H1 (cell line): ENCODE data around the gene DLK1. TPM values are rescaled to one million over a fixed set of nuclear protein-coding genes. Genes with fewer than 3 reads are reported as not detected.

ENCODE experiments used
- CTCF ChIA-PET: fragments of 300-600 bp; sonication (Branson Sonifier 250); formaldehyde crosslinking; loops from one replicate; lab custom pipeline; 2021; ENCODE audit not compliant: partially characterized antibody; lab: Charles Lee
- POLR2A ChIA-PET: fragments of 300-600 bp; sonication (Branson Sonifier 250); formaldehyde crosslinking; loops from one replicate; lab custom pipeline; 2021; ENCODE audit warnings: inconsistent platforms; ENCODE audit not compliant: partially characterized antibody; lab: Charles Lee
- DNase-seq, 2 experiments: peaks; one replicate each; pipeline versions ENCODE4 v3.0.0 to v3.0.0-alpha.2; 2010 to 2022; ENCODE audit warnings: low spot score in 2 of 2, low read depth in 1 of 2, mixed read lengths in 1 of 2
- FAIRE-seq: peaks from 2 replicates; lab custom pipeline; 2011; peaks lifted over from hg19 to GRCh38; lab: Jason Lieb, UNC
- H2AFZ ChIP-seq: 2 replicates; pipeline ENCODE4 v1.8.1; 2012; ENCODE audit warnings: low read length, inconsistent platforms
- H2AK5ac ChIP-seq: 2 replicates; pipeline ENCODE4 v1.6.1; 2013; ENCODE audit warnings: low read depth, low read length
- H2BK120ac ChIP-seq: replicated peaks from 2 replicates; pipeline ENCODE3; 2013; ENCODE audit warnings: low read depth, low read length, inconsistent platforms
- H2BK12ac ChIP-seq: 2 replicates; pipeline ENCODE4 v1.6.1; 2013; ENCODE audit warnings: low read depth, low read length
- H2BK15ac ChIP-seq: 2 replicates; pipeline ENCODE4 v1.6.1; 2013; ENCODE audit warnings: low read length
- H2BK20ac ChIP-seq: 2 replicates; pipeline ENCODE4 v1.6.1; 2013; ENCODE audit warnings: low read length
- H2BK5ac ChIP-seq: 2 replicates; pipeline ENCODE4 v1.6.1; 2013; ENCODE audit warnings: low read depth, low read length
- H3K14ac ChIP-seq: 2 replicates; pipeline ENCODE4 v1.6.1; 2013; ENCODE audit warnings: inconsistent platforms; ENCODE audit not compliant: insufficient read length
- H3K18ac ChIP-seq: 2 replicates; pipeline ENCODE4 v1.6.1; 2013; ENCODE audit warnings: low read length; ENCODE audit errors: extremely low read depth
- H3K23ac ChIP-seq: 2 replicates; pipeline ENCODE4 v1.6.1; 2013; ENCODE audit warnings: inconsistent platforms; ENCODE audit not compliant: insufficient read length
- H3K23me2 ChIP-seq: 2 replicates; pipeline ENCODE4 v1.6.1; 2013; ENCODE audit warnings: low read depth, low read length
- H3K27ac ChIP-seq: 2 replicates; pipeline ENCODE4 v1.6.1; 2011; ENCODE audit warnings: low read depth, low read length, inconsistent platforms
- H3K27me3 ChIP-seq, 4 experiments: replicated peaks in 1 of 4; 1 replicate in 1 of 4; 2 replicates in 3 of 4; pipeline versions ENCODE4 v1.6.1 to v1.8.1; 2011 to 2013; ENCODE audit warnings: low read length in 3 of 4, mild to moderate bottlenecking in 3 of 4, inconsistent platforms in 2 of 4, mixed read lengths in 2 of 4, moderate library complexity in 1 of 4; ENCODE audit not compliant: control insufficient read depth in 3 of 4, insufficient read depth in 3 of 4; ENCODE audit errors: extremely low read depth in 1 of 4
- H3K36me3 ChIP-seq, 4 experiments: 2 replicates each; pipeline versions ENCODE4 v1.6.1 to v1.8.1; 2011 to 2013; ENCODE audit warnings: mild to moderate bottlenecking in 4 of 4, low read length in 3 of 4, moderate library complexity in 2 of 4, control low read depth in 1 of 4, inconsistent platforms in 1 of 4; ENCODE audit not compliant: insufficient read depth in 4 of 4, control insufficient read depth in 2 of 4
- H3K4ac ChIP-seq: replicated peaks from 2 replicates; pipeline ENCODE3; 2013; ENCODE audit warnings: low read length, low read depth, mixed read lengths, inconsistent platforms; ENCODE audit not compliant: insufficient read length
- H3K4me1 ChIP-seq, 4 experiments: replicated peaks in 1 of 4; 1 replicate in 1 of 4; 2 replicates in 3 of 4; pipeline versions ENCODE4 v1.6.1 to v1.8.1; 2011 to 2013; ENCODE audit warnings: low read length in 3 of 4, inconsistent platforms in 2 of 4, mixed read lengths in 1 of 4; ENCODE audit not compliant: insufficient read depth in 4 of 4, control insufficient read depth in 3 of 4
- H3K4me2 ChIP-seq, 2 experiments: 2 replicates each; pipeline versions ENCODE4 v1.6.1 to v1.8.1; 2011 to 2013; ENCODE audit warnings: low read depth in 2 of 2, low read length in 2 of 2, control low read depth in 1 of 2, inconsistent platforms in 1 of 2, mild to moderate bottlenecking in 1 of 2; ENCODE audit not compliant: insufficient read depth in 1 of 2
- H3K4me3 ChIP-seq, 4 experiments: fragments of 200-600, 300-600 bp in 1 of 4; sonication (generic), shearing (Covaris generic), sonication (Bioruptor Twin) in 1 of 4; 2 replicates each; pipeline versions ENCODE4 v1.5.1 to v1.8.1; 2011 to 2016; ENCODE audit warnings: low read length in 4 of 4, low read depth in 3 of 4, control low read depth in 2 of 4, inconsistent platforms in 2 of 4, mild to moderate bottlenecking in 2 of 4, mixed read lengths in 1 of 4, moderate library complexity in 1 of 4; ENCODE audit not compliant: insufficient read depth in 2 of 4; ENCODE audit errors: extremely low read depth in 1 of 4
- H3K56ac ChIP-seq: replicated peaks from 2 replicates; pipeline ENCODE3; 2013; ENCODE audit warnings: low read depth, mild to moderate bottlenecking, mixed read lengths, low read length, inconsistent platforms; ENCODE audit not compliant: insufficient read length
- H3K79me1 ChIP-seq: 2 replicates; pipeline ENCODE4 v1.6.1; 2013; ENCODE audit warnings: low read depth, low read length, control low read depth
- H3K79me2 ChIP-seq, 2 experiments: 2 replicates each; pipeline versions ENCODE4 v1.6.1 to v1.8.1; 2012 to 2013; ENCODE audit warnings: low read length in 2 of 2, mild to moderate bottlenecking in 2 of 2, inconsistent platforms in 1 of 2; ENCODE audit not compliant: insufficient read depth in 2 of 2, control insufficient read depth in 1 of 2
- H3K9ac ChIP-seq, 4 experiments: replicated peaks in 1 of 4; 1 replicate in 1 of 4; 2 replicates in 3 of 4; pipeline versions ENCODE4 v1.6.1 to v1.8.1; 2011 to 2013; ENCODE audit warnings: low read depth in 3 of 4, low read length in 3 of 4, control low read depth in 2 of 4, mild to moderate bottlenecking in 2 of 4, moderate library complexity in 2 of 4, inconsistent platforms in 1 of 4; ENCODE audit errors: extremely low read depth in 1 of 4
- H3K9me3 ChIP-seq, 2 experiments: 2 replicates each; pipeline versions ENCODE4 v1.6.1 to v1.8.1; 2012 to 2013; ENCODE audit warnings: mild to moderate bottlenecking in 2 of 2, moderate library complexity in 2 of 2, control low read depth in 1 of 2, inconsistent platforms in 1 of 2, low read depth in 1 of 2, low read length in 1 of 2, mixed read lengths in 1 of 2; ENCODE audit not compliant: insufficient read depth in 2 of 2
- H4K20me1 ChIP-seq, 2 experiments: replicated peaks in 1 of 2; 2 replicates each; pipeline versions ENCODE3 to v1.8.1; 2011 to 2013; ENCODE audit warnings: inconsistent platforms in 2 of 2, low read length in 2 of 2, mild to moderate bottlenecking in 1 of 2; ENCODE audit not compliant: insufficient read depth in 2 of 2, control insufficient read depth in 1 of 2
- H4K5ac ChIP-seq: 2 replicates; pipeline ENCODE4 v1.6.1; 2013; ENCODE audit warnings: low read length, low read depth, mixed read lengths, inconsistent platforms; ENCODE audit not compliant: insufficient read length
- H4K8ac ChIP-seq: 2 replicates; pipeline ENCODE4 v1.8.0; 2013; ENCODE audit warnings: mild to moderate bottlenecking, moderate library complexity, low read length, inconsistent platforms; ENCODE audit not compliant: insufficient read depth; ENCODE audit errors: extremely low read depth
- H4K91ac ChIP-seq: replicated peaks from 2 replicates; pipeline ENCODE3; 2013; ENCODE audit warnings: low read length, mixed read lengths, inconsistent platforms; ENCODE audit not compliant: insufficient read length
- CBX5 ChIP-seq: fragments of 300-800, 300-1000 bp; sonication (generic); IDR thresholded peaks from 2 replicates; pipeline ENCODE4 v1.7.1; 2016; ENCODE audit warnings: antibody characterized with exemption, low read length, low read depth
- CTBP2 ChIP-seq: IDR thresholded peaks from 2 replicates; pipeline ENCODE4 v1.7.0; 2011; ENCODE audit warnings: borderline replicate concordance, mild to moderate bottlenecking, moderate library complexity, mixed read lengths, low read length; ENCODE audit not compliant: insufficient read depth, insufficient read length
- E2F6 ChIP-seq: IDR thresholded peaks from 2 replicates; pipeline ENCODE4 v1.6.1; 2012; ENCODE audit warnings: inconsistent platforms
- EZH2 ChIP-seq: fragments of 200-600 bp; sonication (generic); IDR thresholded peaks from 2 replicates; pipeline ENCODE4 v1.7.1; 2012; ENCODE audit warnings: low read depth, mild to moderate bottlenecking, moderate library complexity, low read length, inconsistent platforms; ENCODE audit not compliant: severe bottlenecking
- KDM1A ChIP-seq: fragments of 200-600, 300-600 bp; sonication (generic); IDR thresholded peaks from 2 replicates; pipeline ENCODE4 v1.7.1; 2016; ENCODE audit warnings: mild to moderate bottlenecking, low read length, borderline replicate concordance
- PHF8 ChIP-seq: fragments of 200-600 bp; sonication (generic); conservative IDR thresholded peaks from 2 replicates; pipeline ENCODE4 v1.7.1; 2012; ENCODE audit warnings: low read depth, mild to moderate bottlenecking, inconsistent platforms, low read length, moderate library complexity
- POLR2AphosphoS5 ChIP-seq: IDR thresholded peaks from 2 replicates; pipeline ENCODE4 v1.6.1; 2011; ENCODE audit warnings: low read depth, low read length
- RAD21 ChIP-seq, 2 experiments: IDR thresholded peaks in 1 of 2; conservative IDR thresholded peaks in 1 of 2; 2 replicates each; pipeline ENCODE4 v1.6.1; 2011; ENCODE audit warnings: low read depth in 2 of 2, low read length in 2 of 2, improper control_type of control experiment in 1 of 2, inconsistent platforms in 1 of 2, mild to moderate bottlenecking in 1 of 2, moderate library complexity in 1 of 2
- SP2 ChIP-seq: IDR thresholded peaks from 2 replicates; pipeline ENCODE4 v1.6.1; 2012; ENCODE audit warnings: mild to moderate bottlenecking, low read length, inconsistent platforms
- TBP ChIP-seq: IDR thresholded peaks from 2 replicates; pipeline ENCODE4 v1.6.1; 2011; ENCODE audit warnings: low read depth, low read length, improper control_type of control experiment
- TEAD4 ChIP-seq: IDR thresholded peaks from 2 replicates; pipeline ENCODE4 v1.6.1; 2012; ENCODE audit warnings: low read depth, low read length, inconsistent platforms, mixed read lengths
- WGBS, 2 experiments: shearing (Covaris generic) in 1 of 2; methylation state at CpG; one replicate each; pipeline versions ENCODE4 v1.1.6 to v1.1.7; 2013 to 2015; ENCODE audit warnings: low lambda C conversion rate in 2 of 2, mixed read lengths in 2 of 2, inconsistent platforms in 1 of 2, low coverage in 1 of 2, missing lambda C conversion rate in 1 of 2; ENCODE audit not compliant: insufficient replicate concordance in 2 of 2, insufficient coverage in 1 of 2, insufficient read length in 1 of 2; ENCODE audit errors: extremely low coverage in 1 of 2, missing lambda C conversion rate in 1 of 2; 5-methylcytosine and 5-hydroxymethylcytosine counted together
- polyA plus RNA-seq, 7 experiments: library from polyadenylated mRNA; depleted of rRNA in 3 of 7; stranded (reverse) in 5 of 7; unstranded in 2 of 7; fragments of >200 nt in 5 of 7; fragments of 200-250 nt in 2 of 7; gene quantifications; 1 replicate in 5 of 7; 2 replicates in 1 of 7; 4 replicates in 1 of 7; pipeline versions ENCODE4 v1.2.1 to v1.2.3, GENCODE V29; 2011 to 2013; ENCODE audit warnings: missing spikeins in 2 of 7, mixed read lengths in 2 of 7
- total RNA-seq: library from RNA; stranded (reverse); fragmentation: NEBNext Ultra II Directional; extraction: Animal tissue kit (Norgen Biotek cat#: 25700); gene quantifications from 2 replicates; pipeline ENCODE4 v1.2.1, GENCODE V29; 2021

The DLK1 gene
- total and polyA plus RNA-seq, 2 of the 8 experiments (the other 6 are each of a cell fraction or from before 2014, with no cell fraction given) = 1.3 to 2.4 TPM

GRCh38 chr14:100785338-100785615 is 58.6 kb downstream of the DLK1 start:
- H3K79me1 ChIP-seq = no peaks in the 10 kb centered on the region
- FAIRE-seq (no peak), DNase-seq (no peak)
- H2BK12ac ChIP-seq = no peak overlapping the region
- H3K4me3 ChIP-seq = no peak overlapping the region
- no peaks in the 10 kb centered on the region for H3K9me3 ChIP-seq
- H3K56ac ChIP-seq = no peak overlapping the region
- no peaks in the 10 kb centered on the region for H3K4me1 ChIP-seq
- H2BK120ac ChIP-seq = no peak overlapping the region
- H3K18ac ChIP-seq = no peak overlapping the region
- H2AFZ ChIP-seq = no peak overlapping the region
- H4K5ac ChIP-seq = no peak overlapping the region
- H3K23me2 ChIP-seq = no peaks in the 10 kb centered on the region
- H2BK5ac ChIP-seq = no peak overlapping the region
- H3K36me3 ChIP-seq = no peaks in the 10 kb centered on the region
- no peak overlapping the region for H3K27ac ChIP-seq
- H3K9ac ChIP-seq = no peak overlapping the region
- H4K20me1 ChIP-seq = no peaks in the 10 kb centered on the region
- no peak overlapping the region for H2AK5ac ChIP-seq
- no peak overlapping the region for H3K4me2 ChIP-seq
- no peak overlapping the region for H4K91ac ChIP-seq
- no peak overlapping the region for H2BK15ac ChIP-seq
- no peak overlapping the region for H3K23ac ChIP-seq
- no peaks in the 10 kb centered on the region for H3K27me3 ChIP-seq
- H2BK20ac ChIP-seq = no peak overlapping the region
- H4K8ac ChIP-seq = no peak overlapping the region
- H3K14ac ChIP-seq = no peak overlapping the region
- no peaks in the 10 kb centered on the region for H3K79me2 ChIP-seq
- no peak overlapping the region for H3K4ac ChIP-seq
- TF ChIP-seq KDM1A = no peak
- no peak for TF ChIP-seq TEAD4
- TF ChIP-seq PHF8 = no peak
- no peak for TF ChIP-seq E2F6
- TF ChIP-seq RAD21 (IDR thresholded peaks at IDR 0.05 in 1 of 2, conservative IDR thresholded peaks at IDR 0.05 in 1 of 2; ENCODE audit: low read depth in 2 of 2, low read length in 2 of 2) = no peak
- no peak for TF ChIP-seq EZH2
- TF ChIP-seq CBX5 = no peak
- TF ChIP-seq TBP = no peak
- TF ChIP-seq POLR2AphosphoS5 = no peak
- no peak for TF ChIP-seq CTBP2
- no peak for TF ChIP-seq SP2
- TF ChIP-seq, all 59 proteins: peak for 0
- POLR2A ChIA-PET = no interaction called here
- CTCF ChIA-PET = no interaction called here
- WGBS, 2 experiments = 95% methylated on average over 4 of the region's 4 CpGs; no CpG with 5 or more reads in 1 of the 2 experiments
